IPS DF 4.7 (cell line): ENCODE measurements around the gene RMI2.

Source experiments
- DNase-seq: peaks from one replicate; pipeline ENCODE4 v3.0.0-alpha.2; 2013; ENCODE audit warnings: low spot score; ENCODE audit errors: extremely low read depth

RMI2 gene

DNA sequence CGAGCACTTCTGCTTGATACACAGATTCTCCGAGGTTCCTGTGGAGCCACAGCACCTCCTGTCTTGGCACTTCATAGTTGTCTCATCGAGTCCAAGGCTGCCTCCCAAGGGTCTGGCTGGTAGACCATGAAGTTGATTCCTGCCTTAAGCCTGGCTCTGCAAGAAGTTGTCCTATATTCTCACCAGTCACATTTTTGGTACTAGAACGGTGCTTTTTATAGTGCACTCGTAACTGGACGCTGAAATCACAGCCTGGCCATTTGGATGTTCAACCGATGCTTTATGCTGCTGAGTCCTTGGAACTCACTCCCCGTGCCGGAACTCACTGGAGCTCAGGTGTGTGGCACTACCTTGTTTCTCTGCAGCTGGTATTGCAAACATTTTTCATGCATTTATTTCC lies 35.6 kb downstream of the RMI2 start:
- DNase-seq = no peak

GRCh38 chr16:11383481-11384183 lies 38.4 kb downstream of the RMI2 start:
- no peak for DNase-seq

DNA sequence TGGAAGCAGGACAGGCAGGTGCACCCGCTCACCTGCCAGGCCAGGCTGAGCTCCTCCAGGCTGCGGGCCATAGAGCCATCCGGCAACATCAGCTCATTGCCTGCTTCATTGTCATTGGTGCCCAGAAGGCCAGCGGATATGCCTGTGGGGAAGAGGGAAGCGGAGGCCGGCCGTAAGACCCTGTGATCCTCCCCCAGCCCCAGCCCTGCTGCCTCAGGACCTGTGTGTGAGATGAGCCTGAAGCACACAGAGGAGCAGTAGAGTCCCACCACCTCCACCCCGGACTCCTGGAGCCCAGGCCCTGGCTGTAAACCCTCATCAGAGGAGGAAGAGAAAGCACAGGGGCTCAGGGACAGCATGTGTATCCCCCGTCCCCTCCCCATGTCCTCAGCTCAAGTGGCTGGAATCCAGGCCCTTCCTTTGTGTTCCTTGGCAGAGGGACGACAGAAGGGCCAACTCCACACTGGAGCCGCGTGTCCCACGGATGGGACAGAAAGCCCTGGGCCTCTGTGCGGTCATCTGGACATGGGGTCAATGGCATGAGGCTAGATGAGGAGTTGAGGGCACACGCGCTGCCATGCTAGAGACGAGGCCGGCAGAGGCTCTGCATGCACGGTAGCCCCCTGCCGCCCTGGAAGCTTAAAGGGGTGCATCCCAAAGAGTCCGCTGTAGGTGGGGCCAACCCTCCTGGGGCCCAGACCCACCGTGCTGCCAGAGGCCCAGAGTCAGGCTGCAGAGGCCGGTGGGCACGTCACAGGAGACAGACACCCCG lies 39.1 kb downstream of the RMI2 start:
- no peak for DNase-seq

GRCh38 chr16:11384956-11385586 lies 39.8 kb downstream of the RMI2 start:
- no peak for DNase-seq

GRCh38 chr16:11386054-11386680 lies 40.9 kb downstream of the RMI2 start:
- DNase-seq = no peak

DNA sequence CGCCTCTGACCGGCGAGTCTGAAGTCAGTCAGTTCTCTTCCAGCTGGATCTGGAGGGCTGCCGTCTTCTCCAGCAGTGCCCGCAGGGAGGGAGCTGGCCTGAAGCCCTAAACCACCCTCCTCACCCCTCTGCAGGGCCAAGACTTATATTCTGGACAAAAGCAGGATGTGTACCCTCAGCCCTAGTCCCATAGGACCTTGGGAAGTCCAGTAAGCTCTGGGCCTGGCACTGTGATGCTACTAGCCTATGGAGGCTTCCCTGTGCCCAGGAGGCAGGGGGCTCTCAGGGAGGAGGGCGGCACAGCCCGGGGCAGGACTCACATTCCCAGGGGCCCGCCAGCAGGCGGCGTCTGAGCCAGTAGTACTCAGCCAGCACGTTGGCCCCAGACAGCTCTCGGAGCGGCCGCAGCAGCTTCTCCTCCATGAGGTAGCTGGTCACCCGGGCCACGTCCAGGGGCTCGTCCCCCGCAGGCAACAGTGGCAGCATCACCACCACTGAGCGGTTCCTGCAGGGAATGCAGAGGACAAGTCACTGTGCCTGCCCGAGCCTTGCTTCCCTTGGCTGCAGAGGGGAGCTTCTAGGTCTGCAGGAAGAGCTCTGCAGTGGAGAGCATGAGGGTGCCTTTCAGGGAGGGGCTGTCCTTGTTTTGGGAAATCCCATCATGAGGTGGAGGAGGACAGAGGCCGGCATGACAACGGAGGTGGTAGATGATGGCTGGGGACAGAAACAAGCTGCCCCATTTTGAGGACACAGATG lies 41.7 kb downstream of the RMI2 start:
- DNase-seq = no peak

GRCh38 chr16:11389083-11389482 lies 43.8 kb downstream of the RMI2 start:
- no peak for DNase-seq

GRCh38 chr16:11389631-11390565 lies 44.6 kb downstream of the RMI2 start:
- no peak for DNase-seq

DNA sequence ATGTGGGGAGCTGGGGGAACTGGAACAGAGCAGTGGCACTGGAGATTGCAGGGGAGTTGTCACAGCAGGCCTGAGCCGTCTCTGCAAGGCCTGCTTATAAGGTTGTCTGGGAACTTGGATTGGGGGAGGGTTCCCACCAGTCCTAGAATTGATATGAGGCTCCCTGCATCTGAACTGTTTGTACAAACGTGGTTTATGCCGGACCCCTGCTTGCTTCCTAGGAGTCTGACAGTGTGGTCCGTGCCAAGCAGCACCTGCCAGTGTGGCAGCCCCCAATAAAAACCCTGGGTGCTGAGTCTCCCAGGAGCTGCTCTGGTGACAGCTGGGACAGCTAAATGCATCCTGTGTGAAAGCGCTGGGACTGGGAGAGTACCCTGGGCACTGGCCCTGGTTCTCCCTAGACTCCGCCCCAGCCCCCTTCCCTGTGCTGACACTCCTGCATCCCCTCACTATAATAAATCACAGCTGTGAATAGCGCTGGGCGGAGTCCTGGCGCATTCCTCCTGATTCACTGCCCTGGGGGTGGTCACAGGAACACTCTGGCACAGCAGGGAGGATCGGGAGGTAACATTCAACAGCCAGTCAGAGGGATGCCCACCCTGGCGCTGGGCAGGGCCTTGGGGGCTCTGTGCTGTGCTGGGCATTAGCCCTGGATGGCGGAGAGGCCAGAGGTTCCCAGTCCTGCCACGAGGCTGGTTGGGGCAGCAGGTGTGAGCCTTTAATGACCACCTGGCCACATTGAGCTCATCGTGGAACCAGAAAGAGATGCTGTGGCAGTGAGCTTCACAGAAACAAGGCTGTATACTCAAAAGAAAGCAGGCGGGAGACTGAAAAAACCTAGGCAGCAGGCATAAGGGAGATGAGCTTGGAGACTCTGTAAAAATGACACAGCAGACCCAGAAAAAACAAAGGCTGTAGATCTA lies 45.6 kb downstream of the RMI2 start:
- DNase-seq = no peak

GRCh38 chr16:11391576-11391975 lies 46.3 kb downstream of the RMI2 start:
- DNase-seq = no peak

DNA sequence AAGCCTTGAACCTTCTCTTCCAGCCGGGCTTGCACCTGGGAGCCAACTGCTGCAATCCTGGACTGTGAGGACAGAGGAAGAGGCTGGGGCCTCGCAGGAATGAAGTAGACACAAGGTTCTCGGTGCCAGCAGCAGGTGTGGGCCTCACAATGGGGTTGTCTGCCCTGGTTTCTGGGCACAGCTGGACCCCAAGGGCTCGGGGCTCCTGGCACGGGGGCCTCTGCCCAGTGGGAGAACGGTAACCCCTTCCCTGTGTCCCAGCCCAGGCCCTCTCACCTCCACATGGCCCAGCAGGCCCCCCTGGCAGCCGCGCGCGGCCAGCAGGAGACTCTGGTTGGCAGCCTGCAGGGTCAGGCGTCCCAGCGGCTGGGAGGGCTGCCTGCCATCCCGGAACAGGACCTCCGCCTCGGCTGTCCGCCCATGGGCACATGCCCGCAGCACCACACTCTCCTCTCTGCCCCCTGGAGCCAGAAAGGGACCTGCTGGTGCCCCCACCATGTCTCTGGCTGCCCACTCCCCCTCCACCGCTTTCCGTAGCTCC lies 46.9 kb downstream of the RMI2 start:
- DNase-seq = no peak

DNA sequence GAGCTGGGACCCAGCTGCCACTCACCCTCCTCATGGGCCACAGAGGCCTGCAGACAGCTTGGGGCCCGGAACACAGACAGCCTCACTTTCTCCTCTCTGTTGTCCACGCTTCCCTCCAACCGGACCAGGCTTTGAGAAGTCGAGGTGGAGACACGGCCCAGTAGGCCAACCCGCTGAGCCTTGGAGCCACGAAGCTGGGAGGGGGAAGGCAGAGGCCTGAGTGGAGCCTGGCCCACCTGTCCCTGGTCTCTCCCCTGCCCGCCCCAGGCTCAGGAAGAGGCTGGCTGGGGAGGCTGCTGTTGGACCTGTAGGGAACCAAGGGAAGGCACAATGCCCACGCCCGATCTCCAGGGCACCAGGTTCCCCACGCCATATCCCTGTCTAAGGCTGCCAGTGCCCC lies 48.1 kb downstream of the RMI2 start:
- DNase-seq = no peak

DNA sequence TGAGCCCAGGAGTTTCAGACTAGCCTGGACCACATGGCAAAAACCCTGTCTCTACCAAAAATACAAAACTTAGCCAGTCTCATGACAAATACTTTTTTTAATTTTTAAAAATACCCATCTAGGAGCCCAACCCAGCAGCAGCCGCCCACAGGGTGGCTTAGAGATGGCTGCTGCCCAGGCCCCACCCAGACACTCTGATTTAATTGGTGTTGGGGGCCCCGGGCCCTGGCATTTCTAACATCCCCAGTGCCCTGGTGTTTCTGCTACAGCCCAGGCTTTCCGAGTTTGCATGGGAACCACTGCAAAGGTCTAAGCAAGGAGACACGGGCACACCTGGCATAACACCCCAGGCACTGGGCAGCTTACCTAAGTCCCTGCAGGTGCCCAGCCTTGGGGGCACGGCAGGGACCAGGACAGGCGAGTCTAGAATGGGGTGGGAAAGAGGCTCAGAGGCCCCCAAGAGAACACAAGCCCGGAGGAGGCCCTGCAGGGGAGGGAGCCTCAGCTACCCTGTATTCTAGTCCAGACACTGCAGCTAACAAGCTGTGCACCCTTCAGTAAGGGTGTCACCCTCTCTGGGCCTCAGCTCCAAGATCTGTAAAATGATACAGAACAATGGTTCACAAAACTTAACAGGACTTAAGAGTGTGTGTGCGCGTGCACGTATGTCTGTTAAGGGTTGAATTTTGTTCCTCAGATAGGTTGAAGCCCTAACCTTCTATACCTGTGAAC lies 48.8 kb downstream of the RMI2 start:
- no peak for DNase-seq

- DNase-seq = no peak
These were observed 49.3 kb downstream of the RMI2 start for GRCh38 chr16:11394593-11394960.

DNA sequence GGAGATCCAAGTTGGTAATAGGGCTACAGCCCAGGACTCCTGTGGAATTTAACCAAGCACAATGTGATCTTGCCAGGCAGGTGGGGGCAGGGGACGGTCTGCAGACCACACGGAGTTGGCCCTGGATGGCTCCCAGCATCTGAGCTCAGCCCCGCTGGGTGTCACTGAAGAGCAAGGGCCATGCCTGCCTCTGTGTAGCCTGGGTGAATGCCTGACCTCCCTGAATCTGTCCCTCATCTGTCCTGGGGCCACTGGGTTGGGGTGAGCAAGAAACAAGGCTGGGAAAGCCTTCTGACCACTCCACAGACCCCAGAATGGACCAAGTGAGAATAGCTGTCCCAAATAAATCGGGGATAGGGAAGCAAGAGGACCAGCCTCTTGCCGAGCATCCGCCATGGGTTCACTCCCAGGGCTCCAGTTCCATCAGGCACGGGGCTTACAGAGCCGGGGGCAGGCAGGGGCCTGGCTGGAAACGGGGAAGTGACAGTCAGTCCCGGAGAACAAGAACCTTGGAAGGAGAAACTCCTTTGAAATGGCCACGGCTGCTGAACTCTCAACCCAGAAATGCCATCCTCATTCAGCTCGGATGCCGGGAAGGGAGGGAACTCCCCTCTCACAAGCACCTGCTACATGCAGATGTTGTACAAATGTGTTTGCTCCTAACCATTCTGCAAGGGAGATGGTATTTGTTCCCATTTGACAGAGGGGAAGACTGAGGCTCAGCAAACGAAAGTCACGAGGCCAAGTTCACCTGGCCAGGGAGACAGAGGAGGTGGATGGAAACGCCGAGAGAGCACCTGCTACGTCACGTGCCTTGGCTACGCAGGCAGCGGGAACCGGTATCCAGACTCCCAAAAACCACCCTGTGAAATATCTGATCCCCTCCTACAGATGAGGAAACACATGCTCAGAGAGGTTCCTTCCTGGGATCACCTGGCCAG lies 50.0 kb downstream of the RMI2 start:
- no peak for DNase-seq

GRCh38 chr16:11395949-11396240 lies 50.6 kb downstream of the RMI2 start:
- DNase-seq = no peak
